HepG2 (cell line): ENCODE data around the gene ITGA2. TPM values are rescaled to one million over a fixed set of nuclear protein-coding genes. Genes with fewer than 3 reads are reported as not detected.

Experiments
- HDAC6 ChIP-seq: fragments of 200-600 bp; sonication (generic); IDR thresholded peaks from 2 replicates; pipeline ENCODE4 v1.7.0; 2017; ENCODE audit warnings: mild to moderate bottlenecking, antibody characterized with exemption, low read length, low read depth
- JDP2 ChIP-seq: sonication (generic); formaldehyde crosslinking; IDR thresholded peaks from 2 replicates; pipeline ENCODE4 v1.8.1; 2022; ENCODE audit warnings: missing genetic modification reagents, borderline replicate concordance
- RBM39 ChIP-seq: fragments of 200-400 bp; formaldehyde crosslinking; IDR thresholded peaks from one replicate; pipeline ENCODE4 v1.6.1; 2018; ENCODE audit warnings: antibody characterized with exemption, mild to moderate bottlenecking, low read depth, low read length; ENCODE audit not compliant: poor library complexity, severe bottlenecking
- SIN3B ChIP-seq: fragments of 150-350 bp; IDR thresholded peaks from 2 replicates; pipeline ENCODE4 v1.6.1; 2014; ENCODE audit warnings: low read length
- SP4 ChIP-seq: sonication (generic); formaldehyde crosslinking; IDR thresholded peaks from 2 replicates; pipeline ENCODE4 v1.8.1; 2023; ENCODE audit warnings: mild to moderate bottlenecking, missing genetic modification reagents
- SP5 ChIP-seq: IDR thresholded peaks from 2 replicates; pipeline ENCODE4 v1.6.1; 2016; ENCODE audit warnings: low read depth, borderline replicate concordance
- UBTF ChIP-seq: sonication (generic); formaldehyde crosslinking; IDR thresholded peaks from 2 replicates; pipeline ENCODE4 v1.4.0; 2020; ENCODE audit warnings: mild to moderate bottlenecking, missing genetic modification reagents
- YEATS2 ChIP-seq: sonication (generic); formaldehyde crosslinking; IDR thresholded peaks from 2 replicates; pipeline ENCODE4 v1.4.0; 2020; ENCODE audit warnings: missing genetic modification reagents, borderline replicate concordance
- ZNF143 ChIP-seq: sonication (generic); formaldehyde crosslinking; IDR thresholded peaks from 2 replicates; pipeline ENCODE4 v1.4.0; 2020; ENCODE audit warnings: missing genetic modification reagents
- ZNF282 ChIP-seq: fragments of 450-650 bp; IDR thresholded peaks from 2 replicates; pipeline ENCODE4 v1.6.1; 2018; ENCODE audit not compliant: partially characterized antibody
- ZNF326 ChIP-seq: sonication (generic); formaldehyde crosslinking; IDR thresholded peaks from 2 replicates; pipeline ENCODE4 v1.4.0; 2020; ENCODE audit warnings: missing genetic modification reagents, borderline replicate concordance
- ZNF446 ChIP-seq: sonication (generic); formaldehyde crosslinking; IDR thresholded peaks from 2 replicates; pipeline ENCODE4 v1.5.0; 2020; ENCODE audit warnings: mild to moderate bottlenecking, missing genetic modification reagents
- ZNF546 ChIP-seq: sonication (generic); formaldehyde crosslinking; conservative IDR thresholded peaks from 2 replicates; pipeline ENCODE4 v1.8.1; 2023; ENCODE audit warnings: mild to moderate bottlenecking, missing genetic modification reagents
- ZNF670 ChIP-seq: sonication (generic); formaldehyde crosslinking; IDR thresholded peaks from 2 replicates; pipeline ENCODE4 v1.8.0; 2022; ENCODE audit warnings: mild to moderate bottlenecking, missing genetic modification reagents, borderline replicate concordance
- ZNF879 ChIP-seq: sonication (generic); formaldehyde crosslinking; IDR thresholded peaks from 2 replicates; pipeline ENCODE4 v1.8.1; 2023; ENCODE audit warnings: missing genetic modification reagents
- polyA plus RNA-seq, 8 experiments: library from polyadenylated mRNA; depleted of rRNA in 3 of 8; stranded (reverse) in 7 of 8; unstranded in 1 of 8; fragments of >200 nt; fragmentation: Illumina TruSeq in 4 of 8; extraction: Trizol in 4 of 8; gene quantifications; 2 replicates each; pipeline versions ENCODE4 v1.2.1 to v1.2.3, GENCODE V29; 2011 to 2016; ENCODE audit warnings: low read depth in 4 of 8, missing spikeins in 1 of 8, mixed read lengths in 1 of 8; ENCODE audit not compliant: insufficient read depth in 1 of 8
- total RNA-seq, 5 experiments: library from RNA; depleted of rRNA; stranded (reverse); fragments of >200 nt; fragmentation: Illumina TruSeq; extraction: Trizol; gene quantifications; 2 replicates each; pipeline ENCODE4 v1.2.3, GENCODE V29; 2016; ENCODE audit warnings: low read depth in 1 of 5
- TF ChIP-seq, protein P1 (sequence below): sonication (generic); formaldehyde crosslinking; IDR thresholded peaks from 2 replicates; pipeline ENCODE4 v1.4.0; 2020; ENCODE audit warnings: missing genetic modification reagents, borderline replicate concordance
- TF ChIP-seq, protein P2 (sequence below): IDR thresholded peaks from 2 replicates; pipeline ENCODE4 v1.6.1; 2016; ENCODE audit warnings: mild to moderate bottlenecking
- TF ChIP-seq, protein P3 (sequence below): sonication (generic); formaldehyde crosslinking; IDR thresholded peaks from 2 replicates; pipeline ENCODE4 v1.8.1; 2023; ENCODE audit warnings: mild to moderate bottlenecking, missing genetic modification reagents

Gene ITGA2
- total and polyA plus RNA-seq, 2 of the 13 experiments (the other 11 are each of a cell fraction or from before 2014, with no cell fraction given): 15.8 to 58.3 TPM

DNA sequence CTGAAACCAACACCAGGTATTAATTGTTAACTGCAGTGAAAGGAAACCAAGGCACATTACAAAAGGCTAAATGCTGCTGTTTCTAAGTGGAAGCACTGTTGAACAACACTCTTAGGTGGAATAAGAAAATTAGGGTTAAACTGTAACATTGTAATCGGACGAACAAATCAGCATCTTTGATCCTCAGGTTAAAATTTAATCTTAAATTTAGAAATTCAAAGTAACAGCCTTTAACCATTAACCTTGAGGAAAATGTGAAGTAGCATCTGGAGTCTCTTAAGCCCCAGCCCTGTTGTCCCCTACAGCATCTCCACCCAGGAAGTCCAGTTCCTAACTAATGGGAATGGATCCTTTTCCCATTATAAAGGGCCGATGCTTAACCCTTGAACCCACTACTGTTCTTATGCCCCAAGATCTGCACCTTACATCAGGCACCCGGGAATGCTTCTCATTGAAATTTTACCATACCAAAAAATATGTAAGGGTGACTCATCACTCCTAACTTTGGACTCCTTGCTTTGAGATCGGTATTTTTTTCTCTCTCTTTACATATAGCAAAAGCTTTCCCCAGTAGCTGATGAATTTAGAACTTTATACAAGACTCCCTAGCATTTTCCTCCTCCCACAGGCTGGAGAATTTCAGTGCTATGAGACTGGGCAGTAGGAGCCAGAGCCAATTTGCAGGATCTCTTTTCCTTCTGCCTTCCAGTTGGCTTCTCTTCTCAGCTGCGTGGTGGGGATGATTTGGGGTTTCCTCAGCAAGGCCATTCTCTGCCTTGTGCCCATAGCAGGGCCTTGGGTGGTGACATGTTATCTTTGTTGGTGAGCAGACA, 32.0 kb upstream of the ITGA2 start (continued):
- no peak for TF ChIP-seq ZNF546 (CRISPR knock-in tag)
- TF ChIP-seq ZNF326: no peak
- no peak for TF ChIP-seq JDP2 (CRISPR knock-in tag)
- TF ChIP-seq, protein P1, sequence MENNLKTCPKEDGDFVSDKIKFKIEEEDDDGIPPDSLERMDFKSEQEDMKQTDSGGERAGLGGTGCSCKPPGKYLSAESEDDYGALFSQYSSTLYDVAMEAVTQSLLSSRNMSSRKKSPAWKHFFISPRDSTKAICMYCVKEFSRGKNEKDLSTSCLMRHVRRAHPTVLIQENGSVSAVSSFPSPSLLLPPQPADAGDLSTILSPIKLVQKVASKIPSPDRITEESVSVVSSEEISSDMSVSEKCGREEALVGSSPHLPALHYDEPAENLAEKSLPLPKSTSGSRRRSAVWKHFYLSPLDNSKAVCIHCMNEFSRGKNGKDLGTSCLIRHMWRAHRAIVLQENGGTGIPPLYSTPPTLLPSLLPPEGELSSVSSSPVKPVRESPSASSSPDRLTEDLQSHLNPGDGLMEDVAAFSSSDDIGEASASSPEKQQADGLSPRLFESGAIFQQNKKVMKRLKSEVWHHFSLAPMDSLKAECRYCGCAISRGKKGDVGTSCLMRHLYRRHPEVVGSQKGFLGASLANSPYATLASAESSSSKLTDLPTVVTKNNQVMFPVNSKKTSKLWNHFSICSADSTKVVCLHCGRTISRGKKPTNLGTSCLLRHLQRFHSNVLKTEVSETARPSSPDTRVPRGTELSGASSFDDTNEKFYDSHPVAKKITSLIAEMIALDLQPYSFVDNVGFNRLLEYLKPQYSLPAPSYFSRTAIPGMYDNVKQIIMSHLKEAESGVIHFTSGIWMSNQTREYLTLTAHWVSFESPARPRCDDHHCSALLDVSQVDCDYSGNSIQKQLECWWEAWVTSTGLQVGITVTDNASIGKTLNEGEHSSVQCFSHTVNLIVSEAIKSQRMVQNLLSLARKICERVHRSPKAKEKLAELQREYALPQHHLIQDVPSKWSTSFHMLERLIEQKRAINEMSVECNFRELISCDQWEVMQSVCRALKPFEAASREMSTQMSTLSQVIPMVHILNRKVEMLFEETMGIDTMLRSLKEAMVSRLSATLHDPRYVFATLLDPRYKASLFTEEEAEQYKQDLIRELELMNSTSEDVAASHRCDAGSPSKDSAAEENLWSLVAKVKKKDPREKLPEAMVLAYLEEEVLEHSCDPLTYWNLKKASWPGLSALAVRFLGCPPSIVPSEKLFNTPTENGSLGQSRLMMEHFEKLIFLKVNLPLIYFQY: no peak
- TF ChIP-seq ZNF143 (CRISPR knock-in tag): no peak
- TF ChIP-seq RBM39: no peak
- no peak for TF ChIP-seq YEATS2
- no peak for TF ChIP-seq ZNF879 (CRISPR knock-in tag)
- TF ChIP-seq, protein P2, sequence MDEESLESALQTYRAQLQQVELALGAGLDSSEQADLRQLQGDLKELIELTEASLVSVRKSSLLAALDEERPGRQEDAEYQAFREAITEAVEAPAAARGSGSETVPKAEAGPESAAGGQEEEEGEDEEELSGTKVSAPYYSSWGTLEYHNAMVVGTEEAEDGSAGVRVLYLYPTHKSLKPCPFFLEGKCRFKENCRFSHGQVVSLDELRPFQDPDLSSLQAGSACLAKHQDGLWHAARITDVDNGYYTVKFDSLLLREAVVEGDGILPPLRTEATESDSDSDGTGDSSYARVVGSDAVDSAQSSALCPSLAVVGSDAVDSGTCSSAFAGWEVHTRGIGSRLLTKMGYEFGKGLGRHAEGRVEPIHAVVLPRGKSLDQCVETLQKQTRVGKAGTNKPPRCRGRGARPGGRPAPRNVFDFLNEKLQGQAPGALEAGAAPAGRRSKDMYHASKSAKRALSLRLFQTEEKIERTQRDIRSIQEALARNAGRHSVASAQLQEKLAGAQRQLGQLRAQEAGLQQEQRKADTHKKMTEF (CRISPR knock-in tag): peak; percentile 27; the same call in 1 of the 2 replicates
- TF ChIP-seq SP5 (CRISPR knock-in tag): peak; percentile 16; the same call in 1 of the 2 replicates
- TF ChIP-seq ZNF670 (CRISPR knock-in tag): no peak
- TF ChIP-seq HDAC6: no peak
- no peak for TF ChIP-seq ZNF282
- TF ChIP-seq ZNF446 (CRISPR knock-in tag): no peak
- no peak for TF ChIP-seq SIN3B
- TF ChIP-seq, protein P3, sequence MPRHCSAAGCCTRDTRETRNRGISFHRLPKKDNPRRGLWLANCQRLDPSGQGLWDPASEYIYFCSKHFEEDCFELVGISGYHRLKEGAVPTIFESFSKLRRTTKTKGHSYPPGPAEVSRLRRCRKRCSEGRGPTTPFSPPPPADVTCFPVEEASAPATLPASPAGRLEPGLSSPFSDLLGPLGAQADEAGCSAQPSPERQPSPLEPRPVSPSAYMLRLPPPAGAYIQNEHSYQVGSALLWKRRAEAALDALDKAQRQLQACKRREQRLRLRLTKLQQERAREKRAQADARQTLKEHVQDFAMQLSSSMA: no peak
- no peak for TF ChIP-seq UBTF (CRISPR knock-in tag)
- no peak for TF ChIP-seq SP4 (CRISPR knock-in tag)
